Measurements from ENCODE around the gene NOS2.

DNA sequence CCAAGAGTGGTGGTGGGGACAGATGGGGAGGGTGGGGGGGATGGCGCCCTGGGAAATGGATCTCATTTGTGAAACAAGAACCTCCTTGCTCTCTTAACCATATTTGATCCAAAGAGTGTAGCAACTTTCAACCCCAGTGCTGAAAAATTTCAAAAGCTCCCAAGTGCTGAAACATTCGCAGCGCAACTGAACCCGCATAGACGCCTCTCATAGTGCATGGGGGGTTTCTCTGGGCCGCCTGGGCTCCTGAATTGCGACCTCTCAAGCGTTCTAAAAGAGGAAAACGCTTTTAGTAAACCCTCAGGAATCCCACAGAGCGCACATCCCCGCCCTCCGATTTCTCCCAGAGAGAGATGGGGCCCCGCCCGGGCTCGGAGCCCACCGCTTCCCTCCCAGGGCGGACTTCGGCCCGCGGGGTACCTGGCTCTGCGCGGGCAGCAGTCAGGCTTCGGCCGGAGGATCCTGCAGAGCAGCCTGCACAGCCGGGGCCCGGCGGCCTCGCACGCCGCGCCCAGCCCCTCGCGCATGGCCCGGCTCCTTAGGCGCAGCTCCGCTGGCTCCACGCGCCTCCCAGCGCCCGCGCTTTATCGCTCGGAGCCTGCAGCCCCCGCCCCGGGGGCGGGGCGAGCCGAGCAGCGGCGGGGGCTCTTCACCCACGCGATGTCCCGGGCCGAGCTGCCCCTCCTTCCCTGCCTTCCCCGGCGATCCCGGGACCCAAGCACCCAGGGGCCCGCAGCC lies 7.0 kb downstream of the NOS2 start:
- no peak for TF ChIP-seq POLR2A (IDR thresholded peaks at IDR 0.05)
- TF ChIP-seq, protein P1, sequence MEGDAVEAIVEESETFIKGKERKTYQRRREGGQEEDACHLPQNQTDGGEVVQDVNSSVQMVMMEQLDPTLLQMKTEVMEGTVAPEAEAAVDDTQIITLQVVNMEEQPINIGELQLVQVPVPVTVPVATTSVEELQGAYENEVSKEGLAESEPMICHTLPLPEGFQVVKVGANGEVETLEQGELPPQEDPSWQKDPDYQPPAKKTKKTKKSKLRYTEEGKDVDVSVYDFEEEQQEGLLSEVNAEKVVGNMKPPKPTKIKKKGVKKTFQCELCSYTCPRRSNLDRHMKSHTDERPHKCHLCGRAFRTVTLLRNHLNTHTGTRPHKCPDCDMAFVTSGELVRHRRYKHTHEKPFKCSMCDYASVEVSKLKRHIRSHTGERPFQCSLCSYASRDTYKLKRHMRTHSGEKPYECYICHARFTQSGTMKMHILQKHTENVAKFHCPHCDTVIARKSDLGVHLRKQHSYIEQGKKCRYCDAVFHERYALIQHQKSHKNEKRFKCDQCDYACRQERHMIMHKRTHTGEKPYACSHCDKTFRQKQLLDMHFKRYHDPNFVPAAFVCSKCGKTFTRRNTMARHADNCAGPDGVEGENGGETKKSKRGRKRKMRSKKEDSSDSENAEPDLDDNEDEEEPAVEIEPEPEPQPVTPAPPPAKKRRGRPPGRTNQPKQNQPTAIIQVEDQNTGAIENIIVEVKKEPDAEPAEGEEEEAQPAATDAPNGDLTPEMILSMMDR (IDR thresholded peaks at IDR 0.05) = no peak
